Measurements from ENCODE around the gene PRR33.

The PRR33 gene

DNA sequence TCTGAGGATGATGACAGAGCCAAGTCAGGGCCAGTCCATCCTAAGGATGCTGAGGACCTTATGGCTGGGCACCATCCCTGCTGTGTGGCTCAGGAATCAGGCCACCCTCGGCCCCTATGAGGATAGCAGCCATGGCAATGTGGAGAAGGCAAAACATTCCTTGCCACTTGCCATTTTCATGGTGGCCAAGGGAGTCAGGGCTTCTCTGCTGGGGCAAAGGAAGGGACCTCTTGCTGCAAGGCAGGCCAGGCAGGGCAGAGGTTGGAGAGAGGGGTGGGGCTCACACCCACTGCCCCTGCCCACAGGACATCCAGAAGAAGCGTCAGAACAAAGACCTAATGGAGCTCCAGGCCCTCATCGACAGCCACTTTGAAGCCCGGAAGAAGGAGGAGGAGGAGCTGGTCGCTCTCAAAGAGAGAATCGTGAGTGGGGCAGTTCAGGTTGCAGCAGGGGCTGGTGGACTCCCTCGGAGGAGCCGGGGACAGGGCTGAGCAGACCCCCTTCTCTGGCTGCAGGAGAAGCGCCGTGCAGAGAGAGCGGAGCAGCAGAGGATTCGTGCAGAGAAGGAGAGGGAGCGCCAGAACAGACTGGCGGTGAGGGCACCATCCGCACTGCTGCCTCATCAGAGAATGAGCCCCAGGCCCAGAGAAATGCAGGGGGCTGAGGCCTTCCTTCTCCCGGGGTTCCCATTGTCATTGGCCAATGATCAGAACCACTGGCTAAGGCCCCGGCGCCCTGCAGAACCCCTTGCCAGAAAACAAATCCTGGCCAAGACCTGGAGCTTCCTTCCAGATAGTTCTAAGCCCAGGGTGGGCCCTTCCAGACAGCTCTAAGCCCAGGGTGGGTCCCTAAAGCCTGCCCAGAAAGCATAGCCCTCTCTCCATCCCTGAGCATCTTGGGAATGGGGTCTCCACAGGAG lies 42.0 kb upstream of the PRR33 start:
- no peak for DNase-seq (ENCODE audit: extremely low read depth, insufficient read length)
- Histone ChIP-seq H3K27me3 (replicated peaks; ENCODE audit: control insufficient read depth, insufficient read depth, low read length) (no peaks in the 10 kb centered on the region; the same call in 1 of the 2 replicates), H3K36me3 (ENCODE audit: control insufficient read depth, insufficient read depth, low read length) (no peaks in the 10 kb centered on the region), H3K4me3 (replicated peaks; ENCODE audit: low read depth, low read length) (no peak overlapping the region)
- TF ChIP-seq, protein P1, sequence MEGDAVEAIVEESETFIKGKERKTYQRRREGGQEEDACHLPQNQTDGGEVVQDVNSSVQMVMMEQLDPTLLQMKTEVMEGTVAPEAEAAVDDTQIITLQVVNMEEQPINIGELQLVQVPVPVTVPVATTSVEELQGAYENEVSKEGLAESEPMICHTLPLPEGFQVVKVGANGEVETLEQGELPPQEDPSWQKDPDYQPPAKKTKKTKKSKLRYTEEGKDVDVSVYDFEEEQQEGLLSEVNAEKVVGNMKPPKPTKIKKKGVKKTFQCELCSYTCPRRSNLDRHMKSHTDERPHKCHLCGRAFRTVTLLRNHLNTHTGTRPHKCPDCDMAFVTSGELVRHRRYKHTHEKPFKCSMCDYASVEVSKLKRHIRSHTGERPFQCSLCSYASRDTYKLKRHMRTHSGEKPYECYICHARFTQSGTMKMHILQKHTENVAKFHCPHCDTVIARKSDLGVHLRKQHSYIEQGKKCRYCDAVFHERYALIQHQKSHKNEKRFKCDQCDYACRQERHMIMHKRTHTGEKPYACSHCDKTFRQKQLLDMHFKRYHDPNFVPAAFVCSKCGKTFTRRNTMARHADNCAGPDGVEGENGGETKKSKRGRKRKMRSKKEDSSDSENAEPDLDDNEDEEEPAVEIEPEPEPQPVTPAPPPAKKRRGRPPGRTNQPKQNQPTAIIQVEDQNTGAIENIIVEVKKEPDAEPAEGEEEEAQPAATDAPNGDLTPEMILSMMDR (IDR thresholded peaks at IDR 0.05; ENCODE audit: insufficient read depth, low read length, poor library complexity, severe bottlenecking): no peak

DNA sequence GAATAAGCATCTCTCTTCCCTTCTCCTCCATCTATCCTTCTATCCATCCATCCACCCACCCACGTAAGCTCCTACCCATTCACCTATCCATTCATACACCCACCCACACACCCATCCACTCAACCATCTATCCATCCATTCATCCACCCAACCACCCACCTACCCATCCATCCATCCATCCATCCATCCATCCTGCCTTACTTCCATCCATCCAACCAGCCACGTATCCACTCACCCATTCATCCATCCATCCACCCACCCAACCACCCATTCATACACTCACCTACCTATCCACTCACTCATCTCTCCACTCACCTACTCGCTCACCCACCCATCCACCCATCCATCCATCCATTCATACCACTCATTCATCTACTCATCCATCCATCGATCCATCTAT lies 41.0 kb upstream of the PRR33 start:
- Histone ChIP-seq H3K4me3 (replicated peaks; ENCODE audit: low read depth, low read length) (no peak overlapping the region), H3K36me3 (ENCODE audit: control insufficient read depth, insufficient read depth, low read length) (no peaks in the 10 kb centered on the region), H3K27me3 (replicated peaks; ENCODE audit: control insufficient read depth, insufficient read depth, low read length) (no peaks in the 10 kb centered on the region; the same call in 1 of the 2 replicates)
- TF ChIP-seq, protein P1 (IDR thresholded peaks at IDR 0.05; ENCODE audit: insufficient read depth, low read length, poor library complexity, severe bottlenecking): no peak
- DNase-seq (ENCODE audit: extremely low read depth, insufficient read length): no peak

DNA sequence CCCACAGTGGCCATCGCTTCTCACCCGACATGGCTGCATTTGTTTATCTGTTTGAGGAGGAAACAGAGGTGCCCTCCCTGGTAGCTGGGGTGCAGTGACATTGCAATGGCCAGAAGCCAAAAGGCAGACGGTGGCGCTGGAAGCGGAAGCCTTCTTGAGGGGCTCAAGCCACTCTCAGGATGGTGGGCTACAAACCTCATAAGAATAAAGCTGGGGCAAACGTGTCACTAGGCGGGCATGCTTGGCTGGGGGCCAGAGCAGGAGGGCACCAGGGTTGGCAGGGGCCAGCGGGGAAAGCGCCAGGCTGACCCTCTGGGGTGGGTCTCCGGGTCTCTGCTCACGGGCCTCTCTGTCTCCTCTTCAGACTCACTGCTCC lies 40.4 kb upstream of the PRR33 start:
- TF ChIP-seq, protein P1 (IDR thresholded peaks at IDR 0.05; ENCODE audit: insufficient read depth, low read length, poor library complexity, severe bottlenecking): no peak
- no peak overlapping the region for H3K4me3 ChIP-seq (replicated peaks; ENCODE audit: low read depth, low read length)
- DNase-seq (ENCODE audit: extremely low read depth, insufficient read length): no peak
- H3K27me3 ChIP-seq (replicated peaks; ENCODE audit: control insufficient read depth, insufficient read depth, low read length): no peaks in the 10 kb centered on the region; the same call in 1 of the 2 replicates
- H3K36me3 ChIP-seq (ENCODE audit: control insufficient read depth, insufficient read depth, low read length): no peaks in the 10 kb centered on the region

DNA sequence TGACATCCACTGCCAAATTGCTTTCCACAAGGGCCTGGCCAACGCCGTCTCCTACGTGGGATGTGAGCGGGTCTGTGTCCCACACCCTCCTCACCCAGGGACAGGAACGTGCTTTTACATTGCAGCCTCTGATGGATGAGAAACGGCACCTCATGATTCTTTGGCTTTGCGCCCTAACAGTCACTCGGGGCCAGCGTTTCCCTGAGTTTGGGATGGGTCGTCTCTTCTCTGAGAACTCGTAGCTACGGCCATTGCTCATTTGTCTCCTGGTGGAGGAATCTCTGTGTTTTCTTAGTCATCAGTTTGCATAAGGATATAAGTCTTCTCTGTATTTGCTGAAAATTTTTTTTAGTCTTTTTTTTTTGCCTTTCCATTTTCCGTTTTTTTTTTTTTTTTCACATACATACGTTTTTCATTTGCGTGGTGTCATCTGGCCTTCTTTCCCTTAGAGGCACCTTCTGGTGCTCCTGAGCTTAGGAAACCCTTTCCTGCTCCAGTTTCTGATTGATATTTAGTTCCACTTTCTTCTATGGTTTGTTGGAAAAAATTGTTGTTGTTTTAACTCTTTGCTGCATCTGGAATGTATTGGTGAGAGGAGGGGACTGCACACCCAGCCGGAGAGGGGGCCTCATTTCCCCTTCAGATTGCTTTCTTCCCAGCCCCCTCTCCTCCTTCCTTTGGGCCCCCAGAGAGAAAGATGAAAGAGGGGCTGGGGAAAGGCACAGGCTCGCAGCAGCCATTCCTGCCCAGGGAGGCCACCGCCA lies 39.8 kb upstream of the PRR33 start:
- DNase-seq (ENCODE audit: extremely low read depth, insufficient read length): no peak
- Histone ChIP-seq H3K4me3 (replicated peaks; ENCODE audit: low read depth, low read length) (no peak overlapping the region), H3K36me3 (ENCODE audit: control insufficient read depth, insufficient read depth, low read length) (no peaks in the 10 kb centered on the region), H3K27me3 (replicated peaks; ENCODE audit: control insufficient read depth, insufficient read depth, low read length) (no peaks in the 10 kb centered on the region; the same call in 1 of the 2 replicates)
- TF ChIP-seq, protein P1 (IDR thresholded peaks at IDR 0.05; ENCODE audit: insufficient read depth, low read length, poor library complexity, severe bottlenecking): no peak

DNA sequence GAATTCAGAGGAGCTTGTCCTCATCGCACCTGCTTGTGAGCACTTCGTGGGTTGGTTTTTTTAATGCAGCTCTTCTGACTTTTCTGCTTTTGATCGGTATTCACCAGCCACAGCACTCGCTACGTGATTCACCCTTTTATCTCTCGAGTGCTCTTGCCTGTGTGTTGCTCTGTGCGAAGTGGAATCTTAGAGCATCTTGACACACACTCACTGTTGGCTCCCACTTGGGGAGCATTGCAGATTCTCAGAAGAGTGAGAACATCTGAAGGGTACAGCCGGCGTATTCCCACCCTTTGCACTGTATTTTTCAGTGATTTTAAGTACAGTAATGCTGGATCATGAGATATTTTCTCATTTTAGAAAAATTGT lies 38.8 kb upstream of the PRR33 start:
- TF ChIP-seq, protein P1 (IDR thresholded peaks at IDR 0.05; ENCODE audit: insufficient read depth, low read length, poor library complexity, severe bottlenecking): no peak
- H3K4me3 ChIP-seq (replicated peaks; ENCODE audit: low read depth, low read length): no peak overlapping the region
- no peak for DNase-seq (ENCODE audit: extremely low read depth, insufficient read length)
- no peaks in the 10 kb centered on the region for H3K36me3 ChIP-seq (ENCODE audit: control insufficient read depth, insufficient read depth, low read length)
- no peaks in the 10 kb centered on the region; the same call in 1 of the 2 replicates for H3K27me3 ChIP-seq (replicated peaks; ENCODE audit: control insufficient read depth, insufficient read depth, low read length)

Data from GM06990 (cell line).